GM12873 (cell line): ENCODE data around the gene ANAPC16.
A peak's percentile ranks its signal among the peaks of the same experiment; 100 is the strongest.

Source experiments
- TF ChIP-seq, protein P1 (sequence below): IDR thresholded peaks from 2 replicates; pipeline ENCODE4 v1.5.1; 2012; ENCODE audit warnings: low read depth, mild to moderate bottlenecking, moderate library complexity, low read length, control low read depth; ENCODE audit not compliant: insufficient read depth; ENCODE audit errors: missing control alignments

Gene ANAPC16

DNA sequence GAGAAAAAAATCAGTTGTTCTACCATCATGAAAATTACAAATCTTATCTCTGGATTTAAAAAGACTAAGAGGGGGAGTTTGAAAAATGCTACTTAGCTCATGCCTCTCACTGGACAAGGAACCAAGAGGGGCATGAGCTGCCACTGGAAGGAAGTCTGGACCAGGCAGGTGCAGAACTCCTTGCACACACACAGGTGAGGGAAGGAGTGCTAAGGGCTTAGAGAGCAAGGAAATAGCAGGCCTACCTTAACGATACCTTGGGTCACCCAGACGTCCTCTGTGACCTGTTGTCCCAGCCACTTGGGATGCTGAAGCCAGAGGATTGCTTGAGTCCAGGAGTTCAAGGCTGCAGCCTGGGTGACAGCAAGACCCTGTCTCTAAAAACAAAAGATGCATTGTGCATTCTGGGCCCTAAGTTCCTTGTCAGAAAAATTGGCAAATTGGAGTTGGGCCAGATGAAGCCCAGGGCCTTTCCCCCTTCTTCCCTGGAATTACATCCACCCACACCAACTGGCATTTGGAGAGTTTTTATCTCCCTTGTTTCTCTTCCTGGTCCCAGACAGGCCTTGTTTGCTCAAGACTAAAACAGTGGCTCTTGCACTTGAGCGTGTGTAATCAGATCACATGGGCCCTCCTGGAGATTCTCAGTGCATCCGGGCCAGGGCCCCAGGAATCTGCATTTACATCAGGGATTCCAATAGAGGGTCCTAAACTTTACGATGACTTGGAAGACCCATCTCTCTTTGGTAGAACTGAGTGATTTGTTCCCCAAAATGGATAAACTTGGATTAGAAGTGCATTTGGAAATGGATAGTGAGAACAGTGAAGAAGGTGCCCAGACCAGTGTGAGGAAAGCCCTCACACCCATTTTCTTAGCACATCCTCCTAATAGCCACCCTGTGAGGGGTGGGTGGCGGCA is 60.9 kb downstream of the ANAPC16 start:
- TF ChIP-seq, protein P1, sequence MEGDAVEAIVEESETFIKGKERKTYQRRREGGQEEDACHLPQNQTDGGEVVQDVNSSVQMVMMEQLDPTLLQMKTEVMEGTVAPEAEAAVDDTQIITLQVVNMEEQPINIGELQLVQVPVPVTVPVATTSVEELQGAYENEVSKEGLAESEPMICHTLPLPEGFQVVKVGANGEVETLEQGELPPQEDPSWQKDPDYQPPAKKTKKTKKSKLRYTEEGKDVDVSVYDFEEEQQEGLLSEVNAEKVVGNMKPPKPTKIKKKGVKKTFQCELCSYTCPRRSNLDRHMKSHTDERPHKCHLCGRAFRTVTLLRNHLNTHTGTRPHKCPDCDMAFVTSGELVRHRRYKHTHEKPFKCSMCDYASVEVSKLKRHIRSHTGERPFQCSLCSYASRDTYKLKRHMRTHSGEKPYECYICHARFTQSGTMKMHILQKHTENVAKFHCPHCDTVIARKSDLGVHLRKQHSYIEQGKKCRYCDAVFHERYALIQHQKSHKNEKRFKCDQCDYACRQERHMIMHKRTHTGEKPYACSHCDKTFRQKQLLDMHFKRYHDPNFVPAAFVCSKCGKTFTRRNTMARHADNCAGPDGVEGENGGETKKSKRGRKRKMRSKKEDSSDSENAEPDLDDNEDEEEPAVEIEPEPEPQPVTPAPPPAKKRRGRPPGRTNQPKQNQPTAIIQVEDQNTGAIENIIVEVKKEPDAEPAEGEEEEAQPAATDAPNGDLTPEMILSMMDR, result no peak

- TF ChIP-seq, protein P1, result no peak
Measured at GRCh38 chr10:72277340-72277995, 61.7 kb downstream of the ANAPC16 start.

GRCh38 chr10:72277996-72278667 is 62.3 kb downstream of the ANAPC16 start:
- TF ChIP-seq, protein P1, result no peak

GRCh38 chr10:72278668-72279393 is 63.0 kb downstream of the ANAPC16 start:
- TF ChIP-seq, protein P1, result peak; percentile 35

GRCh38 chr10:72283131-72283530 is 67.3 kb downstream of the ANAPC16 start:
- TF ChIP-seq, protein P1, result no peak
